Medulla oblongata (tissue), 1 donor: ENCODE results near the gene HERPUD2.
"Not testable (repeated sequence)": the region's sequence is repeated elsewhere in the genome, so short reads cannot be mapped to it uniquely, and the experiment has no call there.

Experiments used
- DNase-seq: peaks from one replicate; pipeline ENCODE4 v3.0.0-alpha.2; 2015; ENCODE audit errors: extremely low spot score

Gene HERPUD2

DNA sequence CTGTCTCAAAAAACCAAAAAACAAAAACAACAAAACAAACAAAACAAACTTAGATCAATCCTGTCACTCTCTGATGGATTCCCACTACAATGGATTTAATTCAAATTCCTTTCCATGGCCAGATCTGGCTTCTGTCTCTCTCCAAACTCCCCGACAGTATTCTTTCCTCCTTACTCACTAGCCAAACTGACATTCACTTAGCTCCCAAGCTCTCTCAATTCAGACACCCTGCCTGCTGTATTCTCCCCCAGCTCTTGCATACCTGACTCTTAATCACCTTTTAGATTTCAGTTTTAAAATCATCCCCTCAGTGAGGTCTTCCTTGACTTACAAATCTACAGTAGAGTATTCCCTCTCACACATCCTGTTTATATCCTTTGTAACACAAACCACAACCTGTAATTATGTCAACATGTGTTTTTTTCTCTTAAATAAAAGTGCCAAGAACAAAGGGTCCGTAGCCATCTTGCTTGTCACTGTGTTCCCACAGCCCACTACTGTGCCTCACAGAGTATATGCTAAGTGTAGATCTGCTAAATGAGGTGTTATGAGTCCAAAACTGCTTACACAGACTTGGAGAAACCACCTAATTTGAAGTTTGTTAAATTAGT lies 14.4 kb downstream of the HERPUD2 start:
- no peak for DNase-seq

- DNase-seq = no peak
Measured at GRCh38 chr7:35677582-35678356, 17.2 kb downstream of the HERPUD2 start.

DNA sequence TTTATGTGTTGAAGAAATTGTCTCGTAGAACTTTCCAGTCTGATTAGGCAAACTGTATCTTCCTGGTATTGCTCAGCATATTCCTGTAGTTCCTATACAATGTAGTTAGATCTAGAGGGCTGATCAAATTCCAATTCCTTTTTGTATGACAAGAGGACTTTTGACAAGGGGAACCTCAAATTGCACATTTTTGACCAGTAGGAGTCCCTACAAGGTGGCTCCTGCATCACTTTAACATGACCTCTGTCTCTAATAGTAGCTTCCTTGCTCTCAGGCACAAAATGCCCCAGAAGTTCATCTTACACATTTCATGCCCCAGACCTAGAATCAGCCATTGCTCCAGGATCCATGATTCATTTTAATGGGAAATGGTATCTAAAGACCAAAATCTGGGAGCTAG lies 18.7 kb downstream of the HERPUD2 start:
- no peak for DNase-seq

GRCh38 chr7:35670856-35671569 lies 23.9 kb downstream of the HERPUD2 start:
- DNase-seq = no peak

DNA sequence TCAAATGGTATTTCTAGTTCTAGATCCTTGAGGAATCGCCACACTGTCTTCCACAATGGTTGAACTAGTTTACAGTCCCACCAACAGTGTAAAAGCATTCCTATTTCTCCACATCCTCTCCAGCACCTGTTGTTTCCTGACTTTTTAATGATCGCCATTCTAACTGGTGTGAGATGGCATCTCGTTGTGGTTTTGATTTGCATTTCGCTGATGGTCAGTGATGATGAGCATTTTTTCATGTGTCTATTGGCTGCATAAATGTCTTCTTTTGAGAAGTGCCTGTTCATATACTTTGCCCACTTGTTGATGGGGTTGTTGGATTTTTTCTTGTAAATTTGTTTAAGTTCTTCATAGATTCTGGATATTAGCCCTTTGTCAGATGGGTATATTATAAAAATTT lies 34.5 kb downstream of the HERPUD2 start:
- DNase-seq = not testable (repeated sequence)

DNA sequence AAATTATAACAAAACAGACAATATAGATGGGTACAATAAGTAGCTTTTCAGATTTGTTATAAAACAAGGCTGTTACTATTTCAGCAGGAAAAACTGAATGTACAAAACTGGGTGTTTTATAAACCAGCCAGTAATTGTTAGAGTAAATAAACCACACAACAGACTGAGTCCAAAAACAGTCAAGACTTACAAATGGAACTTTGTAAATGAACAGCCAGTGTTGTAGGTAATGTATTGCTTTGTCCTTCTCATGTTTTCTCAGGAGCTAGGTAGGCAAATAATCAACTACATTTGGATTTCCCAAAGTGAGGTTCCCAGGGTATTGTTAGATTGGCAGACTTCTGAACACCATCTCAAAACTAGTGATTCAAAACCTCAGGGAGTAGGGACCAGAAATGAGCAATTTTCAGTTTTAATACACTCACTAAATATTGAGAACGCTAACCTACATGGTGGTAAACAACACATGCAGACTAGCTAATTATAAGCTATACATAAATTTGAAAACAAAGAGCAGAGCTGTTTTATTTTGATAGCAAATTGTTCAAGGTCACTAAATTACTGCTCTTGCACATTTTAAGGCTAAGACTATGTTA lies 36.2 kb downstream of the HERPUD2 start:
- DNase-seq = no peak

DNA sequence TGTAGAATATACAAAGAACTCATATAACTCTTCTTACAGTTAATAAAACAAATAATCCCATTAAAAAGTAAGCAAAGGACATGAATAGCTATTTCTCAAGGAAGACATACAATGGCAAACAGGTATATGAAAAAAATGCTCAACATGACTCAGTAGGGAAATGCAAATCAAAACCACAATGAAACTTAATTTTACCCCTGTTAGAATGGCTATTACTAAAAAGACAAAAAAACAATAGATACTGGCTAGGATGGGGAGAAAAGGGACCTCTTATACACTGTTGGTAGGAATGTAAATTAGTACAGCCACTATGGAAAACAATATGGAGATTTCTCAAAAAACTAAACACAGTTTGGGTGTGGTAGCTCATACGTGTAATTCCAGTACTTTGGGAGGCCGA lies 37.8 kb downstream of the HERPUD2 start:
- no peak for DNase-seq

DNA sequence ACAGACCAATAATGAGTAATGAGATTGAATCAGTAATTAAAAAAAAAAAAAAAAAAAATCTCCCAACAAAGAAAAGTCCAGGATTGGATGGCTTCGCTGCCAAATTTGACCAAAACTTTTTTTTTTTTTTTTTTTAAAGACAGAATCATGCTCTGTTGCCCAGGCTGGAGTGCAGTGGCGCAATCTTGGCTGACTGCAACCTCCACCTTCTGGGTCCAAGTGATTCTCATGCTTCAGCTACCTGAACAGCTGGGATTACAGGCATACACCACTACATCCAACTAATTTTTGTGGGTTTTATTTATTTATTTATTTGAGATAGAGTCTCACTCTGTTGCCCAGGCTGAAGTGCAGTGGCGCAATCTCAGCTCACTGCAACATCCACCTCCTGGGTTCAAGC lies 40.4 kb downstream of the HERPUD2 start:
- not testable (repeated sequence) for DNase-seq

DNA sequence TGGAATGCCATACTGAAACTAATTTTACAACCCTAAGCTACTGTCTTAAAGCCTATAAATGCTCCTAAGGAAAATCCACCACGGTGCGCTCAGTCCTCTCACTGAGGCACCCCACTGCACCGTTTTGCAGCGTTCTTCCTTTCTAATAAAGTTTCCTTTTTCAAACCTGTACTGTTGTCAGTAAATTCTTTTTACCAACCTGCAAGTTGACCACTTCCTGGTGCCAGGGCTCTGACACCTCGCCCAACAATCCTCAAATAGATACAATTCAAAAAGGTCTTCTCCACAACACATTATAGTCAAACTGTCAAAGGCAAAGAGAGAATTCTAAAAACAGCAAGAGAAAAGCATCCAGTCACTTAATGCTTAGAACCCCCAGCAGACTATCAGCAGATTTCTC lies 42.8 kb downstream of the HERPUD2 start:
- no peak for DNase-seq

- no peak for DNase-seq
Measured at GRCh38 chr7:35650751-35651150, 44.2 kb downstream of the HERPUD2 start.

DNA sequence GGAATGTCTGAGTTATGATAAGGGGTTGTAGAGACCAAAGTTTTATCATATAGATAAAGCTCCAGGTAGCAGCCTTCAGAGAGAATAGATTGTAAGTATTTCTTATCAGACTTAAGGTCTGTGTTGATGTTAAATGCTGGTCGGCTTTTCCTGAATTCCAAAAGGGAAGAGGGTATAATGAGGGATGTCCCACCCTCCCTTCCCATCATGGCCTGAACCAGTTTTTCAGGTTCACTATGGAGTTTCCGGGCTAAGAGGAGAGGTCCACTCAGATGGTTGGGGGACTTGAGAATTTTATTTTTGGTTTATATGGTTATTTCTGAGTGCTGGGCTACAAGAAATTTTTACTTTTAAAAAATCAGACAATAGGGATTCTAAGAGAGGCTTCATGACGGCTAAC lies 45.2 kb downstream of the HERPUD2 start:
- no peak for DNase-seq

- no peak for DNase-seq
Measured at GRCh38 chr7:35648367-35648766, 46.6 kb downstream of the HERPUD2 start.

- no peak for DNase-seq
Measured at GRCh38 chr7:35647171-35647574, 47.8 kb downstream of the HERPUD2 start.

DNA sequence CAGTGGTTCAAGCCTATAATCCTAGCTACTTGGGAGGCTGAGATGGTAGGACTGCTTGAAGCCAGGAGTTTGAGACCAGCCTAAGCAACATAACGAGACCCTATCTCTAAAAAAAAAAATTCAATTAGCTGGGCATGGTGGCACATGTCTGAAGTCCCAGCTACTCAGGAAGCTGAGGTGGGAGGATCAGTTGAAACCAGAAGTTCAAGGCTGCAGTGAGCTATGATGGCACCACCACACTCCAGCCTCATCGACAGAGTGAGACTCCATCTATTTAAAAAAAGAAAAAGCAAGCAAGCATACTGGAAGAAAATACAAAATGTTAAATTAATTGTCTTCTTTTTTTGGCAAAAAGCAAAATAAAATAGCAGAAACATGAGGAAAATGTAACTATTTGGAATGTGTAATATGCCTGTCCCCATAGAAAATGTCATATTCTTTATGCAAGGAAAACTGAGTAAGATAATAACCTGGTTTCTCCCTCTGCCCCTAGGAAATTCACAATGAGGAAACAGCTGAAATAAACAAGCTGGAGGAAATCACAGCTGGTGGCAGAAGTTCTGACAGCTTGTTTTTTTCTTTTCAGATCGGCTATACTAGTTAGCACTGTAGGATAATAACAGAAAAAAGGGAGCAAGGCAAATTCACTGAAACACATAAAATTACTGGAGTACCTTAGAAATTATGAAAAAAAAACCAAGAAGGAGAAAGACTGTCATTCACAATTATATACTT lies 48.5 kb downstream of the HERPUD2 start:
- no peak for DNase-seq

- DNase-seq = no peak
Measured at GRCh38 chr7:35645691-35646090, 49.2 kb downstream of the HERPUD2 start.

- DNase-seq = peak; percentile 25
Measured at GRCh38 chr7:35630024-35630972, 64.6 kb downstream of the HERPUD2 start.

- DNase-seq = peak; percentile 59
Measured at GRCh38 chr7:35624299-35625186, 70.4 kb downstream of the HERPUD2 start.

- DNase-seq = no peak
Measured at GRCh38 chr7:35623381-35623780, 71.6 kb downstream of the HERPUD2 start.

DNA sequence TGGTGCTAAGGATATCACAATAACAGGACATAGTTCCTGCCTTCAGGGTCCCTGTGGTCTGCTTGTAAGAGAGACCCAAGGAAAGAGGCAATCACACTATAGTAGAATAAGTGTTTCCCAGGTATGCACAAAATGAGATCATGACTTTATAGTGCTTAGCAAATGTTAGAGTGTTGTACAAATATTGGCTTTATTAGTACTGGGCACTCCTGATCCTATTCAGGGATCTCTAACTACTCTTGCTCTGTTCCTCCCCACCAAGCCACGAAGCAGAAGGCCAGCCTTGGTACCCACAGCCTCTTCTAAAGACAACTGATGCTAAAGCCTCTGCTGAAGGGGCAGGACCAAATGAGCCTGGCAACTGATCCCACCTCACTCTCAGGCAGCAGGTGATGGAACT lies 75.1 kb downstream of the HERPUD2 start:
- no peak for DNase-seq

DNA sequence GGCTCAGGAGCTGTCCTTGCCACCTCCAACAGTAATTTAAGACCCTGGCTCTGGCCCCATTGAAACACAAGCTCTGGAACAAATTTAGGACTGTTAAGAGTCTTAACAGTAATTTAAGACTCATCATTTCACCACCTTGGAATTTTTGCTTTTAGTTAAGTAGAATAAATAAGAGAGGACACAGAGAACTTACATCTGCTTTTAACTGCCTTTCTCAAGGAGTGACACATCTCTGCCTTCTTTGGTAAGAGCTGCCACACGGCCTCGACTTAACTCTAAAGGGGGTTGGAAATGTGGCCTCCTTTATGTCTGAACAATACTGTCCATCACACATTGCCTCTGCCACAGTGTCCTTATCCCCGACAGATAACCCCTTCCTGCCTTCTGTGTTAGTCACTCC lies 77.9 kb downstream of the HERPUD2 start:
- no peak for DNase-seq
